C4-2B (cell line): ENCODE results near the gene CDH15.

ENCODE experiments used
- CTCF ChIP-seq: fragments of 450-650 bp; conservative IDR thresholded peaks from 2 replicates; pipeline ENCODE4 v1.5.1; 2017; ENCODE audit warnings: mild to moderate bottlenecking
- ZFX ChIP-seq: fragments of 450-650 bp; IDR thresholded peaks from 2 replicates; pipeline ENCODE4 v1.6.1; 2017

- no peak for TF ChIP-seq CTCF
- no peak for TF ChIP-seq ZFX
Measured at GRCh38 chr16:89150090-89150835, 21.3 kb upstream of the CDH15 start.
